Hepatocyte (in vitro differentiated cells): Measurements from ENCODE around the gene FUOM. TPM values are rescaled to one million over a fixed set of nuclear protein-coding genes. Genes with fewer than 3 reads are reported as not detected.
A peak's percentile ranks its signal among the peaks of the same experiment; 100 is the strongest.

ENCODE experiments used
- DNase-seq: peaks from one replicate; pipeline ENCODE4 v3.0.0-alpha.2; 2016; ENCODE audit warnings: low spot score
- H2AFZ ChIP-seq: fragments of 200-600 bp; sonication (generic); 2 replicates; pipeline ENCODE4 v1.6.0; 2016; ENCODE audit warnings: antibody characterized with exemption, mild to moderate bottlenecking
- H3K27ac ChIP-seq: fragments of 200-600 bp; sonication (generic); 2 replicates; pipeline ENCODE4 v1.5.1; 2016; ENCODE audit warnings: mild to moderate bottlenecking
- H3K27me3 ChIP-seq: fragments of 200-600 bp; sonication (generic); 2 replicates; pipeline ENCODE4 v1.6.1; 2016
- H3K36me3 ChIP-seq: fragments of 200-600 bp; sonication (generic); replicated peaks from 2 replicates; pipeline ENCODE4 v1.5.1; 2016; ENCODE audit warnings: low read depth; ENCODE audit not compliant: insufficient read depth
- H3K4me1 ChIP-seq: fragments of 200-600 bp; sonication (generic); 2 replicates; pipeline ENCODE4 v1.5.1; 2016; ENCODE audit warnings: mild to moderate bottlenecking, moderate library complexity; ENCODE audit not compliant: insufficient read depth
- H3K4me2 ChIP-seq: fragments of 200-600 bp; sonication (generic); 2 replicates; pipeline ENCODE4 v1.6.0; 2016
- H3K4me3 ChIP-seq: fragments of 200-600 bp; sonication (generic); 2 replicates; pipeline ENCODE4 v1.5.1; 2016; ENCODE audit warnings: mild to moderate bottlenecking
- H3K79me2 ChIP-seq: fragments of 200-600 bp; sonication (generic); 2 replicates; pipeline ENCODE4 v1.6.0; 2017; ENCODE audit warnings: mild to moderate bottlenecking
- H3K9me2 ChIP-seq: fragments of 200-600 bp; sonication (generic); replicated peaks from 2 replicates; pipeline ENCODE4 v1.6.0; 2017; ENCODE audit warnings: mild to moderate bottlenecking; ENCODE audit not compliant: insufficient read depth
- H3K9me3 ChIP-seq: fragments of 200-600 bp; sonication (generic); 2 replicates; pipeline ENCODE4 v1.5.1; 2016; ENCODE audit warnings: low read depth, mild to moderate bottlenecking
- H4K20me1 ChIP-seq: fragments of 200-600 bp; sonication (generic); 2 replicates; pipeline ENCODE4 v1.6.0; 2016; ENCODE audit warnings: mild to moderate bottlenecking; ENCODE audit not compliant: insufficient read depth, poor library complexity, severe bottlenecking
- CTCF ChIP-seq: fragments of 200-600 bp; sonication (generic); IDR thresholded peaks from 2 replicates; pipeline ENCODE4 v1.5.1; 2016; ENCODE audit warnings: antibody characterized with exemption, mild to moderate bottlenecking; ENCODE audit not compliant: poor library complexity
- EZH2 ChIP-seq: fragments of 200-600 bp; sonication (generic); IDR thresholded peaks from 2 replicates; pipeline ENCODE4 v1.6.1; 2016; ENCODE audit warnings: antibody characterized with exemption, mild to moderate bottlenecking, borderline replicate concordance
- EZH2phosphoT487 ChIP-seq: fragments of 200-600 bp; sonication (generic); IDR thresholded peaks from one replicate; pipeline ENCODE4 v1.6.1; 2018; ENCODE audit warnings: antibody characterized with exemption, mild to moderate bottlenecking, low read depth, moderate library complexity; ENCODE audit not compliant: unreplicated experiment, severe bottlenecking
- WGBS: methylation state at CpG from one replicate; pipeline ENCODE4 v1.1.6; 2016; ENCODE audit warnings: low lambda C conversion rate; ENCODE audit errors: missing lambda C conversion rate; 5-methylcytosine and 5-hydroxymethylcytosine counted together
- microRNA-seq: library from miRNA; unstranded; fragments of <30 nt; microRNA quantifications from one replicate; pipeline ENCODE4, GENCODE V29; 2017
- polyA plus RNA-seq: library from polyadenylated mRNA; unstranded; fragments of >200 nt; fragmentation: Nextera tagmentation; extraction: Ambion mirVana; gene quantifications from 2 replicates; pipeline ENCODE4 v1.2.1, GENCODE V29; 2016
- small RNA-seq: library from RNA; depleted of rRNA; stranded (forward); fragments of <200 nt; gene quantifications from one replicate; pipeline ENCODE3, GENCODE V24; 2014
- total RNA-seq: library from RNA; depleted of rRNA; stranded (reverse); fragments of >200 nt; gene quantifications from 2 replicates; pipeline ENCODE4 v1.2.3, GENCODE V29; 2014

FUOM gene
- total and polyA plus RNA-seq, 2 experiments from 2014 or later: 31.1 to 34.6 TPM

- Histone ChIP-seq H3K4me1 (peaks cover 7% of the 10 kb centered on the region), H2AFZ (no peak overlapping the region), H3K9me2 (no peaks in the 10 kb centered on the region), H3K4me3 (no peak overlapping the region), H3K36me3 (no peaks in the 10 kb centered on the region), H3K27me3 (no peaks in the 10 kb centered on the region), H3K79me2 (peaks cover 64% of the 10 kb centered on the region), H3K9me3 (no peaks in the 10 kb centered on the region), H3K4me2 (peak overlapping the region; percentile 95), H3K27ac (no peak overlapping the region), H4K20me1 (peaks cover 52% of the 10 kb centered on the region)
- no peak for TF ChIP-seq EZH2
- WGBS: 96% methylated on average over 17 of the region's 17 CpGs
- DNase-seq: no peak
These were observed 50.9 kb downstream of the FUOM start for GRCh38 chr10:133306941-133307379.

GRCh38 chr10:133306097-133306476 is 51.7 kb downstream of the FUOM start:
- Histone ChIP-seq H3K36me3 (no peaks in the 10 kb centered on the region), H3K4me3 (no peak overlapping the region), H2AFZ (no peak overlapping the region), H3K9me2 (no peaks in the 10 kb centered on the region), H4K20me1 (peaks cover 52% of the 10 kb centered on the region), H3K4me2 (no peak overlapping the region), H3K9me3 (no peaks in the 10 kb centered on the region), H3K27ac (no peak overlapping the region), H3K79me2 (peaks cover 64% of the 10 kb centered on the region), H3K27me3 (no peaks in the 10 kb centered on the region), H3K4me1 (peaks cover 7% of the 10 kb centered on the region)
- 97% methylated on average over 5 of the region's 5 CpGs for WGBS
- no peak for DNase-seq
- TF ChIP-seq CTCF (no peak), EZH2 (no peak), EZH2phosphoT487 (no peak)

Small RNA genes lying within 50 kb of the gene (microRNA-seq; reads per million reads assigned to microRNA genes)
- gene MIR3944: 2.2 reads per million

Small RNA genes lying within 50 kb of the gene (small RNA-seq; reads per million reads assigned to genes)
- gene AL360181.4: not detected
- gene BANF1P2: not detected
- gene MIR3944: not detected

Other genes starting within 250 kb of the FUOM start
- 3.8 and 13.4 TPM in 2 replicates for gene KNDC1, start 197.8 kb downstream of the FUOM start, total RNA-seq
- 4.0 and 4.3 TPM in 2 replicates for gene KNDC1, start 197.8 kb downstream of the FUOM start, polyA plus RNA-seq
- not detected in 2 replicates for gene UTF1, start 127.8 kb downstream of the FUOM start, total RNA-seq
- gene UTF1, start 127.8 kb downstream of the FUOM start, polyA plus RNA-seq: not detected in 2 replicates
- gene VENTX, start 120.2 kb downstream of the FUOM start, total RNA-seq: not detected in 2 replicates
- gene VENTX, start 120.2 kb downstream of the FUOM start, polyA plus RNA-seq: not detected in 2 replicates
- gene ADAM8, start 81.2 kb downstream of the FUOM start, total RNA-seq: 1.9 and 5.1 TPM in 2 replicates
- gene ADAM8, start 81.2 kb downstream of the FUOM start, polyA plus RNA-seq: 3.0 and 5.4 TPM in 2 replicates
- 39.9 and 44.8 TPM in 2 replicates for gene TUBGCP2, start 49.1 kb downstream of the FUOM start, total RNA-seq
- 51.5 and 54.7 TPM in 2 replicates for gene TUBGCP2, start 49.1 kb downstream of the FUOM start, polyA plus RNA-seq
- gene ZNF511, start 49.1 kb downstream of the FUOM start, total RNA-seq: 26.1 and 36.9 TPM in 2 replicates
- 48.5 and 56.9 TPM in 2 replicates for gene ZNF511, start 49.1 kb downstream of the FUOM start, polyA plus RNA-seq
- 2.3 TPM in 1 of 2 replicates, not detected in the other for gene CALY, start 21.1 kb downstream of the FUOM start, total RNA-seq
- gene CALY, start 21.1 kb downstream of the FUOM start, polyA plus RNA-seq: 3.1 and 3.7 TPM in 2 replicates
- 146 and 156 TPM in 2 replicates for gene PRAP1, start 10.6 kb downstream of the FUOM start, total RNA-seq
- gene PRAP1, start 10.6 kb downstream of the FUOM start, polyA plus RNA-seq: 178 and 324 TPM in 2 replicates
- 146 TPM in 2 replicates for gene ECHS1, start 15.3 kb upstream of the FUOM start, total RNA-seq
- 167 and 204 TPM in 2 replicates for gene ECHS1, start 15.3 kb upstream of the FUOM start, polyA plus RNA-seq
- 11.5 and 12.7 TPM in 2 replicates for gene PAOX, start 21.2 kb upstream of the FUOM start, total RNA-seq
- 19.6 and 27.6 TPM in 2 replicates for gene PAOX, start 21.2 kb upstream of the FUOM start, polyA plus RNA-seq
- gene MTG1, start 36.1 kb upstream of the FUOM start, total RNA-seq: 53.2 and 57.0 TPM in 2 replicates
- 154 and 180 TPM in 2 replicates for gene MTG1, start 36.1 kb upstream of the FUOM start, polyA plus RNA-seq
- gene SPRN, start 66.6 kb upstream of the FUOM start, total RNA-seq: 0.28 and 0.97 TPM in 2 replicates
- 2.6 and 2.7 TPM in 2 replicates for gene SPRN, start 66.6 kb upstream of the FUOM start, polyA plus RNA-seq
- gene SCART1, start 95.9 kb upstream of the FUOM start, total RNA-seq: 0.16 and 1.00 TPM in 2 replicates
- gene SCART1, start 95.9 kb upstream of the FUOM start, polyA plus RNA-seq: 0.22 and 0.63 TPM in 2 replicates
- 0.43 TPM in 1 of 2 replicates, not detected in the other for gene CYP2E1, start 169.3 kb upstream of the FUOM start, total RNA-seq
- gene CYP2E1, start 169.3 kb upstream of the FUOM start, polyA plus RNA-seq: 0.47 TPM in 1 of 2 replicates, not detected in the other
- not detected in 2 replicates for gene SYCE1, start 207.6 kb upstream of the FUOM start, total RNA-seq
- gene SYCE1, start 207.6 kb upstream of the FUOM start, polyA plus RNA-seq: 0.12 and 0.33 TPM in 2 replicates